Adrenal gland (tissue), 5 donors: ENCODE results near the gene IL18BP.
A peak's percentile ranks its signal among the peaks of the same experiment; 100 is the strongest.

Experiments
- CTCF ChIP-seq, 6 experiments: fragments of 450-650 bp in 4 of 6; fragments of 200-600 bp in 2 of 6; sonication (generic) in 1 of 6; IDR thresholded peaks; 1 replicate in 5 of 6; 2 replicates in 1 of 6; pipeline versions ENCODE4 v1.5.1 to v1.8.0; 2016 to 2021; ENCODE audit warnings: antibody characterized with exemption in 6 of 6, mild to moderate bottlenecking in 2 of 6, moderate library complexity in 1 of 6
- POLR2A ChIP-seq, 2 donors: fragments of 450-650 bp; IDR thresholded peaks; one replicate each; pipeline ENCODE4 v1.6.1; 2017; ENCODE audit warnings: antibody characterized with exemption in 2 of 2, mild to moderate bottlenecking in 2 of 2, moderate library complexity in 1 of 2
- donor health status: DM: no; HTN: no; CAD: no.

DNA sequence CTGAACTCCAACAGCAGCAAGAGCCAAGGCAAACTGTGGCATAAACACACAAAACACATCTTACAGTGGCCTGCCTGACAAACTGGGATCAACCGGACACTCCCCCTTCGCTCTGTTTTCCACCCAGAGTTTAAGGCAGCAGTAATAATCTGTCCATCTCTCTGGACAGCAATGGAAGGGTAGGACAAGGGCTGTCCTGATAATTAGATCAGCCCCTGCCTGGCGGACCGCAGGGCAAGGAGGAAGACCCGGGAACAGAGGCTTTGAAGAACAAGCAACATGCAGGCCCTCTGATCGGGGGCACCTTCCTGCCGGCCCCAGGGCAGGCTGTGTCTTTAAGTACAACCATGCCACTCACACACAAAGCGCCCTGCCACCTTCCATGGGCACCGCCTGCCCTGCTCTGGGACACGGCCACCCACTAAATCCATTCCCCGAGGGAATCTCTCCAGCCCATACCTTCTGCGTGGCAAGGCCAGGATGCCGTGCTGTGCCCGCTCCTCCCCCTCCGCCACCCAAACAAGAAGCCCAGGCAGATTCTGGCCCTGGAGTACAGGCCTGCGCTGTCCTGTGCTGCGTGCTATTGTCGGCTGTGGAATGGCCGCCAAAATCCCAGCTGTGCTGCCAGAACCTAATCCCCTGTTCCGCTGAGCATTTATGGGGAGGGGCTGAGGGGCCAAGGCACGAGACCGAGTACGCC is 42.8 kb downstream of the IL18BP start:
- TF ChIP-seq CTCF (IDR thresholded peaks at IDR 0.05) (peak in 1 of 6 experiments; percentile 14), POLR2A (IDR thresholded peaks at IDR 0.05) (peak; percentile 40 to 92)
